Heart left ventricle (tissue), 16 donors: ENCODE results near the gene CACNA1C. TPM values are rescaled to one million over a fixed set of nuclear protein-coding genes. Genes with fewer than 3 reads are reported as not detected.

Experiments used
- ATAC-seq, 4 donors: fragments of 200-7000 bp; cut with Tn5 transposase; one replicate each; pipeline ENCODE4 v1.9.1; 2020 to 2022; ENCODE audit warnings: moderate library complexity in 4 of 4, mild to moderate bottlenecking in 3 of 4, moderate number of reproducible peaks in 1 of 4
- DNase-seq, 5 donors: peaks; one replicate each; pipeline ENCODE4 v3.0.0-alpha.2; 2020
- H3K27ac ChIP-seq, 12 donors: fragments of 200-600 bp; sonication (generic) in 4 of 12; one replicate each; pipeline versions ENCODE4 v1.5.0 to v1.8.0; 2016 to 2022; ENCODE audit warnings: mild to moderate bottlenecking in 2 of 12
- H3K27me3 ChIP-seq, 9 donors: fragments of 200-600 bp; sonication (generic) in 2 of 9; one replicate each; pipeline versions ENCODE4 v1.5.1 to v1.8.0; 2016 to 2022; ENCODE audit warnings: mild to moderate bottlenecking in 3 of 9
- H3K36me3 ChIP-seq, 9 donors: fragments of 200-600 bp; sonication (generic) in 2 of 9; one replicate each; pipeline versions ENCODE4 v1.5.0 to v1.8.0; 2018 to 2022; ENCODE audit warnings: mild to moderate bottlenecking in 2 of 9
- H3K4me1 ChIP-seq, 12 donors: fragments of 200-600 bp; sonication (generic) in 4 of 12; one replicate each; pipeline versions ENCODE4 v1.5.0 to v1.8.0; 2016 to 2022; ENCODE audit warnings: mild to moderate bottlenecking in 3 of 12
- H3K4me3 ChIP-seq, 12 donors: fragments of 200-600 bp; sonication (generic) in 4 of 12; one replicate each; pipeline versions ENCODE4 v1.5.0 to v1.8.0; 2017 to 2022; ENCODE audit warnings: mild to moderate bottlenecking in 9 of 12, moderate library complexity in 4 of 12
- H3K9me3 ChIP-seq, 12 donors: fragments of 200-600 bp; sonication (generic) in 4 of 12; one replicate each; pipeline versions ENCODE4 v1.5.0 to v1.8.0; 2016 to 2022; ENCODE audit warnings: mild to moderate bottlenecking in 1 of 12
- CTCF ChIP-seq, 12 donors: fragments of 200-600 bp; sonication (generic) in 4 of 12; IDR thresholded peaks; one replicate each; pipeline versions ENCODE4 v1.5.0 to v1.8.0; 2018 to 2022; ENCODE audit warnings: antibody characterized with exemption in 12 of 12, mild to moderate bottlenecking in 5 of 12
- POLR2A ChIP-seq, 2 donors: fragments of 450-650 bp; IDR thresholded peaks; one replicate each; pipeline ENCODE4 v1.6.1; 2017; ENCODE audit warnings: antibody characterized with exemption in 2 of 2, mild to moderate bottlenecking in 2 of 2, moderate library complexity in 2 of 2
- WGBS, 4 donors: extraction: QIAGEN DNeasy Blood & Tissue Kit in 2 of 4; methylation state at CpG; one replicate each; pipeline versions ENCODE4 v1.1.5 to v1.1.7; 2013 to 2018; 5-methylcytosine and 5-hydroxymethylcytosine counted together
- intact Hi-C, 10 donors: fragments of 100-400 bp; cut with DNase I; formaldehyde crosslinking; loops; one replicate each; pipeline versions ENCODE4 v1.11.1 to v1.14.2; 2022
- polyA plus RNA-seq, 2 donors: library from polyadenylated mRNA; stranded (reverse); fragments of 200-250 nt; gene quantifications; one replicate each; pipeline ENCODE4 v1.2.3, GENCODE V29; 2013
- total RNA-seq, 9 donors: library from RNA; depleted of rRNA in 2 of 9; stranded (reverse); fragments of >200 nt in 2 of 9; fragmentation: NEBNext Ultra II Directional in 3 of 9; extraction: Animal tissue kit (Norgen Biotek cat#: 25700) in 3 of 9; gene quantifications; one replicate each; pipeline versions ENCODE4 v1.1.0 to v1.2.4, GENCODE V29; 2016 to 2023
- donor health status: ischemic (EF 13 %, LVEDD 7.1; RV severe dilation, severe dysfunction).
- donor health status: healthy with polysubstance abuse.
- donor health status: DM: no; HTN: yes; CAD: no.
- donor health status: DM: no; HTN: no; CAD: no.
- donor health status: ischemic (EF 25% LVEDD 6.9; RV normal size, moderate dysfunction).
- donor health status: ischemic (EF 25% LVEDD 5.7; RV mildly dilated, moderate dysfunction).
- donor health status: healthy.
- donor health status: DM: yes; HTN: yes; CAD: no.
- donor health status: ischemic (EF 35%, LVEDD 5.7; RV mildly dilated, moderate dysfunction).
- donor health status: nonischemic (EF 11% LVEDD 7.7; RV severe dilation, severe dysfunction).
- donor health status: DM: yes; HTN: yes; CAD: no.
- donor health status: PGD.
- donor health status: ischemic (EF 29% LVEDD 5.4; RV normal size, mild dysfunction).
- donor health status: nonischemic (EF 23%, LVEDD 6.1; RV moderate dilation, normal function).

CACNA1C gene
- total and polyA plus RNA-seq, 11 donors: 41.9 to 196 (median 164) TPM

- H3K9me3 ChIP-seq: peaks cover 0 to 5% (median 0%) of the 10 kb centered on the region in 12 donors
- DNase-seq (no peak), ATAC-seq (no peak)
- H3K27ac ChIP-seq: no peak overlapping the region
- H3K4me3 ChIP-seq: no peak overlapping the region
- peaks cover 0 to 77% (median 37%) of the 10 kb centered on the region in 9 donors for H3K36me3 ChIP-seq
- H3K4me1 ChIP-seq: peaks cover 0 to 18% (median 11%) of the 10 kb centered on the region in 12 donors
- WGBS, 4 donors: 65 to 73% (median 71%) methylated on average over 12 of the region's 12 CpGs
- H3K27me3 ChIP-seq: peaks cover 0 to 6% (median 0%) of the 10 kb centered on the region in 9 donors
- TF ChIP-seq POLR2A (IDR thresholded peaks at IDR 0.05) (no peak), CTCF (IDR thresholded peaks at IDR 0.05) (no peak)
- intact Hi-C loops: loop anchor here in 9 of 10 donors (10.0 kb wide), 8 partner anchors 192 to 542 kb away; partner anchors contain the start of gene CACNA1C (in 1 of the 9)
These were observed 533.6 kb downstream of the CACNA1C start for GRCh38 chr12:2586156-2587038.

GRCh38 chr12:2588345-2588744, 535.6 kb downstream of the CACNA1C start:
- intact Hi-C loops: loop anchor here in 9 of 10 donors (10.0 kb wide), 8 partner anchors 194 to 544 kb away; partner anchors contain the start of gene CACNA1C (in 1 of the 9)
- Histone ChIP-seq H3K27ac (no peak overlapping the region), H3K36me3 (peaks cover 0 to 91% (median 56%) of the 10 kb centered on the region in 9 donors), H3K4me1 (peaks cover 0 to 7% (median 3%) of the 10 kb centered on the region in 12 donors), H3K9me3 (peaks cover 0 to 8% (median 0%) of the 10 kb centered on the region in 12 donors), H3K27me3 (peaks cover 0 to 3% (median 0%) of the 10 kb centered on the region in 9 donors), H3K4me3 (no peak overlapping the region)
- ATAC-seq (peak in 1 of 4 donors; percentile 35), DNase-seq (peak in 1 of 5 donors; percentile 8)
- WGBS, 4 donors: 87 to 95% (median 92%) methylated on average over 7 of the region's 7 CpGs
- TF ChIP-seq CTCF (IDR thresholded peaks at IDR 0.05) (peak in 1 of 12 donors; percentile 6), POLR2A (IDR thresholded peaks at IDR 0.05) (no peak)

GRCh38 chr12:2589381-2589780, 536.6 kb downstream of the CACNA1C start:
- Histone ChIP-seq H3K4me3 (no peak overlapping the region), H3K27ac (no peak overlapping the region), H3K9me3 (peaks cover 0 to 19% (median 6%) of the 10 kb centered on the region in 12 donors), H3K4me1 (no peaks in the 10 kb centered on the region), H3K27me3 (no peaks in the 10 kb centered on the region), H3K36me3 (peaks cover 0 to 97% (median 63%) of the 10 kb centered on the region in 9 donors)
- DNase-seq: peak in 1 of 5 donors; percentile 7
- no peak for TF ChIP-seq CTCF (IDR thresholded peaks at IDR 0.05)
- no peak for TF ChIP-seq POLR2A (IDR thresholded peaks at IDR 0.05)
- ATAC-seq: peak in 1 of 4 donors; percentile 4
- 90 to 95% (median 95%) methylated on average over 11 of the region's 11 CpGs for WGBS, 4 donors
- intact Hi-C loops: loop anchor here in 9 of 10 donors (10.0 kb wide), 8 partner anchors 195 to 545 kb away; partner anchors contain the start of gene CACNA1C (in 1 of the 9)

GRCh38 chr12:2593045-2593444, 540.3 kb downstream of the CACNA1C start:
- peaks cover 0 to 100% (median 76%) of the 10 kb centered on the region in 9 donors for H3K36me3 ChIP-seq
- 93 to 100% (median 98%) methylated on average over 5 of the region's 5 CpGs for WGBS, 4 donors
- H3K27ac ChIP-seq: no peak overlapping the region
- intact Hi-C loops: no loop called here
- no peaks in the 10 kb centered on the region for H3K4me1 ChIP-seq
- ATAC-seq (no peak), DNase-seq (peak in 1 of 5 donors; percentile 10)
- H3K4me3 ChIP-seq: no peak overlapping the region
- H3K27me3 ChIP-seq: no peaks in the 10 kb centered on the region
- peaks cover 0 to 23% (median 9%) of the 10 kb centered on the region in 12 donors for H3K9me3 ChIP-seq
- TF ChIP-seq CTCF (IDR thresholded peaks at IDR 0.05) (no peak), POLR2A (IDR thresholded peaks at IDR 0.05) (no peak)
